Measurements from ENCODE around the gene YJEFN3. TPM values are rescaled to one million over a fixed set of nuclear protein-coding genes. Genes with fewer than 3 reads are reported as not detected.

YJEFN3 gene
- total and polyA plus RNA-seq, 7 donors, result 1.00 to 2.9 (median 1.4) TPM

GRCh38 chr19:19551853-19552192 is 23.1 kb downstream of the YJEFN3 start:
- DNase-seq (no peak), ATAC-seq (peak in 1 of 4 donors; percentile 18)
- TF ChIP-seq, protein P1, sequence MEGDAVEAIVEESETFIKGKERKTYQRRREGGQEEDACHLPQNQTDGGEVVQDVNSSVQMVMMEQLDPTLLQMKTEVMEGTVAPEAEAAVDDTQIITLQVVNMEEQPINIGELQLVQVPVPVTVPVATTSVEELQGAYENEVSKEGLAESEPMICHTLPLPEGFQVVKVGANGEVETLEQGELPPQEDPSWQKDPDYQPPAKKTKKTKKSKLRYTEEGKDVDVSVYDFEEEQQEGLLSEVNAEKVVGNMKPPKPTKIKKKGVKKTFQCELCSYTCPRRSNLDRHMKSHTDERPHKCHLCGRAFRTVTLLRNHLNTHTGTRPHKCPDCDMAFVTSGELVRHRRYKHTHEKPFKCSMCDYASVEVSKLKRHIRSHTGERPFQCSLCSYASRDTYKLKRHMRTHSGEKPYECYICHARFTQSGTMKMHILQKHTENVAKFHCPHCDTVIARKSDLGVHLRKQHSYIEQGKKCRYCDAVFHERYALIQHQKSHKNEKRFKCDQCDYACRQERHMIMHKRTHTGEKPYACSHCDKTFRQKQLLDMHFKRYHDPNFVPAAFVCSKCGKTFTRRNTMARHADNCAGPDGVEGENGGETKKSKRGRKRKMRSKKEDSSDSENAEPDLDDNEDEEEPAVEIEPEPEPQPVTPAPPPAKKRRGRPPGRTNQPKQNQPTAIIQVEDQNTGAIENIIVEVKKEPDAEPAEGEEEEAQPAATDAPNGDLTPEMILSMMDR (IDR thresholded peaks at IDR 0.05), result no peak
- H3K36me3 ChIP-seq (ENCODE audit: insufficient read depth in 1 of 2, low read depth in 1 of 2), result no peaks in the 10 kb centered on the region
- intact Hi-C loops (cut with DNase I), result no loop called here
- H3K9me3 ChIP-seq, result no peaks in the 10 kb centered on the region
- no peak overlapping the region for H3K27ac ChIP-seq
- H3K4me1 ChIP-seq, result no peaks in the 10 kb centered on the region
- H3K4me3 ChIP-seq, result no peak overlapping the region
- WGBS, 3 donors, result 30 to 34% (median 32%) methylated on average over 11 to 14 of the region's 14 CpGs
- H3K27me3 ChIP-seq (ENCODE audit: insufficient read depth in 3 of 3, low read length in 2 of 3), result peaks cover 0 to 33% (median 9%) of the 10 kb centered on the region in 3 donors

DNA sequence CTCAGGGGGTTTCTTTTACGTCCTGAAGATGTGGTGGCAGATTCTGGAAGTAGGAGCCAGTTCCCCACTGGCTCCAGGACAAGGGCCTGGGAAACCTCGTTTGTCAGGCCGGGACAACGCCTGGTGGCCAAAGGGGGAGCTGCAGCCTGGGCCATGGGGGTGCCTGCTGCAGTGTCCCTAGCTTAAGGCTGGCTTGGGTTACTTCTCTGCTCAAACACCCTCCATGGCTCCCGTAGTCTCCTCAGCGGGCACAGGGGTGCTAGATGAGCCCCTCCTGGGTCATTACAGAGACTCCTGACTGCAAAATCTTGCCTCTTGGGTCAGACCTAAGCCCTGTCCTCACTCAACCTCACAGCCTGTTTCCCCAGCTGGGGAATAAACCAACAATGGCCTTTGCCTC is 24.1 kb downstream of the YJEFN3 start:
- intact Hi-C loops (cut with DNase I), result no loop called here
- no peak for ATAC-seq
- Histone ChIP-seq H3K4me1 (no peaks in the 10 kb centered on the region), H3K27ac (no peak overlapping the region), H3K36me3 (ENCODE audit: insufficient read depth in 1 of 2, low read depth in 1 of 2) (no peaks in the 10 kb centered on the region), H3K4me3 (no peak overlapping the region), H3K9me3 (no peaks in the 10 kb centered on the region), H3K27me3 (ENCODE audit: insufficient read depth in 3 of 3, low read length in 2 of 3) (peaks cover 0 to 28% (median 6%) of the 10 kb centered on the region in 3 donors)
- TF ChIP-seq, protein P1 (IDR thresholded peaks at IDR 0.05), result peak; percentile 11
- 48 to 65% (median 56%) methylated on average over 6 of the region's 6 CpGs for WGBS, 3 donors
- DNase-seq, result no peak

GRCh38 chr19:19553670-19554069 is 25.0 kb downstream of the YJEFN3 start:
- H3K9me3 ChIP-seq, result no peaks in the 10 kb centered on the region
- DNase-seq, result no peak
- TF ChIP-seq, protein P1 (IDR thresholded peaks at IDR 0.05), result no peak
- no peaks in the 10 kb centered on the region for H3K36me3 ChIP-seq (ENCODE audit: insufficient read depth in 1 of 2, low read depth in 1 of 2)
- intact Hi-C loops (cut with DNase I), result no loop called here
- no peak overlapping the region for H3K27ac ChIP-seq
- H3K4me1 ChIP-seq, result no peaks in the 10 kb centered on the region
- peaks cover 0 to 21% (median 6%) of the 10 kb centered on the region in 3 donors for H3K27me3 ChIP-seq (ENCODE audit: insufficient read depth in 3 of 3, low read length in 2 of 3)
- no peak for ATAC-seq
- 88 to 95% (median 88%) methylated on average over 10 of the region's 10 CpGs for WGBS, 3 donors
- no peak overlapping the region for H3K4me3 ChIP-seq

DNA sequence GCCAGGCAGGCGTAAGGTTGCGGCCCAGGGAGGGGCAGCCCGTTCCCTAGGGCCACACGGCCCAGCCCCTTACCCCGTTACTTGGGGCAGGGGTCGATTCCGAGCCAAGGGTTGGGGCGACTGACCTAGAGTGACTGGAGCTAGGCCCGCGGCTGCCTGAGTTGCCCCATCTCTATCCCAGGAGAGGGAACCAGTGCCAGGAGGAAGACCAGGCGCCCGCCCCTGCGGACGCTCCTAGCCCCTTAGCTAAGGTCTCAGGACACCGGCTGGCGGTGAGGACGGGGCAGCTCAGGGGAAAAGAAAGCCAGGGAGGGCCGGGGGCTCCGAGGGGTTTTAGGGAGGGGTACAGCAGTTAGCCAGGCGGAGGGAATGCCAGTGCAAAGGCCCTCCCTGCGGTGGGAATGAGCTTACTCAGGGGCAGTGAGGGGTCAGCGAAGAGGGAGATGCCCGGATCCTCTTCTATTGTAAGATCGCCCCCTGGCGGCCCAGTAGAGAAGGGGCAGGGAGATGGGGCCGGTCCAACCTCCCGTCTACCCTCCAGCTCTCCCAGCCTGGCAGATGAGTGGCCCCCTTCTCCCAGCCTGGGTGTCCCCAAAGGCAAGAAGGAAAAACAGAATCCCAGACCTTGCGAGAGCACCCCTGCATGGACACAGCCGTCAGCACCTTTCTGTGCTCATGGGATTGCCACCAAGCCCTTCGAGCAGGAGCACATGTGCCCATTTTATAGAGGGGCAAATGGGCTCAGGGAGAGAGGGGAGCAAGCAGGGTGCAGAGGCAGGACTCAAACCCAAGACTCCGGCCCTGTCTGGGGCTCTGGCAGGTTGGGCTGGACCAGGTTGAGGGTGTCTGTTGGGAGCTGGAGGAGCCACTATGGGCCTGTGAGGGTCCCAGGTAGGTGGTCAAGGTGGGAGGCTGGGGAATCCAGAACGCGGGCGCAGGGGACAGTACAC is 25.6 kb downstream of the YJEFN3 start:
- WGBS, 3 donors, result 66 to 68% (median 66%) methylated on average over 34 of the region's 34 CpGs
- ATAC-seq (peak in 2 of 4 donors; percentile 59 to 64), DNase-seq (peak in 1 of 2 donors; percentile 57)
- Histone ChIP-seq H3K27ac (no peak overlapping the region), H3K9me3 (no peaks in the 10 kb centered on the region), H3K36me3 (ENCODE audit: insufficient read depth in 1 of 2, low read depth in 1 of 2) (no peaks in the 10 kb centered on the region), H3K27me3 (ENCODE audit: insufficient read depth in 3 of 3, low read length in 2 of 3) (peaks cover 0 to 16% (median 3%) of the 10 kb centered on the region in 3 donors), H3K4me1 (no peaks in the 10 kb centered on the region), H3K4me3 (no peak overlapping the region)
- intact Hi-C loops (cut with DNase I), result no loop called here
- TF ChIP-seq, protein P1 (IDR thresholded peaks at IDR 0.05), result peak; percentile 54

Measured in psoas muscle (tissue), 8 donors.